Measurements from ENCODE around the gene CACNA2D4. TPM values are rescaled to one million over a fixed set of nuclear protein-coding genes. Genes with fewer than 3 reads are reported as not detected.

Gene CACNA2D4
- total and polyA plus RNA-seq, 11 donors: 0.10 to 9.0 (median 1.2) TPM

DNA sequence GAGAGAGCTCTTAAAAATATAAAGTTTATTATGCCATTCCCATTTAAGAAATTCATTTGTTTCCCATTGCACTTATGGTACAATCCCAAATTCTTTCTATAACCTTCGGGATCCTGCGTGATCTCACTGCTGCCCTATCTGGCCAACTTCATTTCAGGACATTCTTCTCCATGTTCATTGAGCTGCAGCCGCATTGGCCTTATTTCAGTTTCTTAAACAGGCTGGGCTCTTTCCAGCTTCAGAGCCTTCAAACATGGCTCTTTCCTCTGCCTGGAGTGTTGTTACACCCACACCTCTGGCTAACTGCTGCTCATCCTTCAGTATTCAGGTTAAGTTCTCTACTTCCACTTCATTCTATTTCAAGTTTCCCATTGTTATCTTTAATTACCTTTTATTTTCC, 156.6 kb downstream of the CACNA2D4 start:
- no peak for TF ChIP-seq POLR2A (IDR thresholded peaks at IDR 0.05)
- TF ChIP-seq, protein P1, sequence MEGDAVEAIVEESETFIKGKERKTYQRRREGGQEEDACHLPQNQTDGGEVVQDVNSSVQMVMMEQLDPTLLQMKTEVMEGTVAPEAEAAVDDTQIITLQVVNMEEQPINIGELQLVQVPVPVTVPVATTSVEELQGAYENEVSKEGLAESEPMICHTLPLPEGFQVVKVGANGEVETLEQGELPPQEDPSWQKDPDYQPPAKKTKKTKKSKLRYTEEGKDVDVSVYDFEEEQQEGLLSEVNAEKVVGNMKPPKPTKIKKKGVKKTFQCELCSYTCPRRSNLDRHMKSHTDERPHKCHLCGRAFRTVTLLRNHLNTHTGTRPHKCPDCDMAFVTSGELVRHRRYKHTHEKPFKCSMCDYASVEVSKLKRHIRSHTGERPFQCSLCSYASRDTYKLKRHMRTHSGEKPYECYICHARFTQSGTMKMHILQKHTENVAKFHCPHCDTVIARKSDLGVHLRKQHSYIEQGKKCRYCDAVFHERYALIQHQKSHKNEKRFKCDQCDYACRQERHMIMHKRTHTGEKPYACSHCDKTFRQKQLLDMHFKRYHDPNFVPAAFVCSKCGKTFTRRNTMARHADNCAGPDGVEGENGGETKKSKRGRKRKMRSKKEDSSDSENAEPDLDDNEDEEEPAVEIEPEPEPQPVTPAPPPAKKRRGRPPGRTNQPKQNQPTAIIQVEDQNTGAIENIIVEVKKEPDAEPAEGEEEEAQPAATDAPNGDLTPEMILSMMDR (IDR thresholded peaks at IDR 0.05): no peak
- H3K9me3 ChIP-seq: no peaks in the 10 kb centered on the region
- H3K4me3 ChIP-seq: no peak overlapping the region
- no peaks in the 10 kb centered on the region for H3K27me3 ChIP-seq
- H3K4me1 ChIP-seq: peaks cover 0 to 19% (median 0%) of the 10 kb centered on the region in 12 donors
- ATAC-seq (no peak), DNase-seq (no peak)
- 82 to 97% (median 93%) methylated on average over 3 of the region's 3 CpGs for WGBS, 4 donors
- no peak overlapping the region for H3K27ac ChIP-seq
- peaks cover 0 to 24% (median 13%) of the 10 kb centered on the region in 9 donors for H3K36me3 ChIP-seq
- intact Hi-C loops (cut with DNase I): loop anchor here in 2 of 10 donors (10.0 kb wide), 1 partner anchor 47 kb away; no protein-coding TSS in a partner anchor

DNA sequence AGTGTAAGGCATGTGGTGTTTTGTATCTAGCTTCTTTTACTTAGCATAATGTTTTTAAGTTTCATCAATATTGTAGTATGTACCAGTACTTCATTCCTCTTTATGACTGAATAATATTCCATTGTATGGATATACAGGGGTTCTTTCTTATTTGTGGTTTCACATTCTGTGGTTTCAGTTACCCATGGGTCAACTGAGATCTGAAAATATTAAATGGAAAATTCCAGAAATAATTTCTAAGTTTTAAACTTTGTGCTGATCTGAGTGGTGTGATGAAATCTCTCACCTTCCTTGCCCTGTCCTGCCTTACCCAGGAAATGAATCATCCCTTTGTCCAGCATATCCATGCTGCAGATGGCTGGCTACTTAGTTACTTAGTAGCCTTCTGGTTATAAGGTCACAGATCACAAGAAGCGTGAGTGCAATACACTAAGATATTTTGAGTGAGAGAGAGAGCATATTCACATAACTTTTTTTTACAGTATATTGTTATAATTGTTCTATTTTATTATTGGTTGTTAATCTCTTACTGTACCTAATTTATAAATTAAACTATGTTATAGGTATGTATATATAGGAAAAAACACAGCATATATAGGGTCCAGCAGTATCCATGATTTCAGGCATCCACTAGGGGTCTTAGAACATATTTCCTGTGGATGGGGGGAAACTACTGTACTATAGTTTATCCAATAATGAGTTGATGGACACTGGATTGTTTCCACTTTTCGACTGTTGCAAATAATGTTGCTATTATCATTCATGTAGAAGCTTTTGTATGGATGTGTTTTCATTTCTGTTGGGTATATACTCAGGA, 157.7 kb downstream of the CACNA2D4 start:
- no peak for DNase-seq
- intact Hi-C loops (cut with DNase I): loop anchor here in 2 of 10 donors (10.0 kb wide), 1 partner anchor 46 kb away; no protein-coding TSS in a partner anchor
- TF ChIP-seq, protein P1 (IDR thresholded peaks at IDR 0.05): no peak
- no peak for TF ChIP-seq POLR2A (IDR thresholded peaks at IDR 0.05)
- peak in 3 of 4 donors; percentile 37 to 68 (median 50) for ATAC-seq
- peaks cover 0 to 33% (median 18%) of the 10 kb centered on the region in 9 donors for H3K36me3 ChIP-seq
- H3K27me3 ChIP-seq: no peaks in the 10 kb centered on the region
- H3K9me3 ChIP-seq: no peaks in the 10 kb centered on the region
- H3K4me3 ChIP-seq: no peak overlapping the region
- WGBS, 4 donors: 80 to 92% (median 86%) methylated on average over 2 of the region's 2 CpGs
- peaks cover 0 to 19% (median 0%) of the 10 kb centered on the region in 12 donors for H3K4me1 ChIP-seq
- H3K27ac ChIP-seq: no peak overlapping the region

DNA sequence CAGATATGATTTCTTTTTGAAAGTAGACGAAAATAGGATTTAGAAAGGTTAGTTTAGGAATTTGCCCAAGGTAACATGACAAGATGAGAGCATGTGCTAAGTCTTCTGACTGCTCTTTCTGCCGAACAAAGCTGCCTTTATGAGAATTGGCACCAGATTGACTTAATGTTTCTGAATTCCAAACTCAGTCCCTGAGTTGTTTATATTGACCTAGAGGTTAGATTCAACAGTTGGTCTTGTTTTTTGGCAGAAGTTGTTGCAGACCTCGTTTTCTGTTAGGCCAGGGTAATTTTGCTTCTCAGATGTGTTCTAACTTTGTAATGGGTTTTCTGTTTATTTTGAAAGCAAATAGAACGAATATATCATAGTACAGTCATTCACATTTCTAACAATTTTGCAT, 159.6 kb downstream of the CACNA2D4 start:
- H3K27ac ChIP-seq: no peak overlapping the region
- no peaks in the 10 kb centered on the region for H3K9me3 ChIP-seq
- intact Hi-C loops (cut with DNase I): loop anchor here in 2 of 10 donors (5.0 to 10.0 kb wide), 2 partner anchors 57 to 64 kb away; partner anchors contain the start of gene ADIPOR2 (in 1 of the 2)
- no peaks in the 10 kb centered on the region for H3K27me3 ChIP-seq
- H3K36me3 ChIP-seq: peaks cover 0 to 42% (median 35%) of the 10 kb centered on the region in 9 donors
- 61 to 80% (median 68%) methylated on average over 4 of the region's 4 CpGs for WGBS, 4 donors
- peaks cover 0 to 19% (median 0%) of the 10 kb centered on the region in 12 donors for H3K4me1 ChIP-seq
- no peak for TF ChIP-seq POLR2A (IDR thresholded peaks at IDR 0.05)
- TF ChIP-seq, protein P1 (IDR thresholded peaks at IDR 0.05): no peak
- ATAC-seq (no peak), DNase-seq (no peak)
- H3K4me3 ChIP-seq: no peak overlapping the region

DNA sequence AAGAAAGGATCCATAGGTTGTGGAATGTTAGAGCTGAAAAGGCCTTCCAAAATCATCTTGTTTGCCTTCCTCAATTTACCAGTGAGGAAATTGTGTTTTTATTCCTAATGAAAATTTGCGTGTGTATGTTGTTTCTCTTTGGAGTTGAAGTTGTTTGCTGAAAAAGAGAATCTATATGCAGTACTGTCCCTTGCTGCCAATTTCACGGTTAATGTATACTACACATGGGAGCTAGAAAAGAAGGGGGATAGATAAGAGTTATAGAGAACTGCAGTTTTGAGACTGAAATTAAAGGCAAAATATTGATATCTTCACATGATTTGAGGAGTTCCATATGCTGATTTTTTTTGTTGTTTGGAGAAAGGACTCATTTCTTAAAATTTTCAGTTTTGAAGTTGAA, 160.1 kb downstream of the CACNA2D4 start:
- no peak for TF ChIP-seq POLR2A (IDR thresholded peaks at IDR 0.05)
- TF ChIP-seq, protein P1 (IDR thresholded peaks at IDR 0.05): no peak
- intact Hi-C loops (cut with DNase I): loop anchor here in 2 of 10 donors (5.0 to 10.0 kb wide), 2 partner anchors 56 to 64 kb away; partner anchors contain the start of gene ADIPOR2 (in 1 of the 2)

More for the DNA sequence above, 160.1 kb downstream of the CACNA2D4 start:
- ATAC-seq (no peak), DNase-seq (no peak)
- WGBS, 4 donors: 87 to 95% (median 89%) methylated on average over 2 of the region's 2 CpGs
- Histone ChIP-seq H3K4me3 (no peak overlapping the region), H3K36me3 (peaks cover 0 to 42% (median 35%) of the 10 kb centered on the region in 9 donors), H3K27ac (no peak overlapping the region), H3K27me3 (no peaks in the 10 kb centered on the region), H3K4me1 (peaks cover 0 to 19% (median 0%) of the 10 kb centered on the region in 12 donors), H3K9me3 (no peaks in the 10 kb centered on the region)

Data from heart left ventricle (tissue), 16 donors.